Tibial nerve (tissue), 3 donors: ENCODE measurements around the gene CLPSL1.

Experiments used
- POLR2A ChIP-seq, 2 donors: fragments of 450-650 bp; IDR thresholded peaks; one replicate each; pipeline ENCODE4 v1.6.1; 2017; ENCODE audit warnings: antibody characterized with exemption in 2 of 2, mild to moderate bottlenecking in 2 of 2, moderate library complexity in 2 of 2
- TF ChIP-seq, protein P1 (sequence below), 5 experiments: fragments of 200-600 bp in 3 of 5; fragments of 450-650 bp in 2 of 5; sonication (generic) in 3 of 5; IDR thresholded peaks; one replicate each; pipeline ENCODE4 v1.5.1; 2016 to 2019; ENCODE audit warnings: antibody characterized with exemption in 5 of 5, mild to moderate bottlenecking in 3 of 5, moderate library complexity in 2 of 5

DNA sequence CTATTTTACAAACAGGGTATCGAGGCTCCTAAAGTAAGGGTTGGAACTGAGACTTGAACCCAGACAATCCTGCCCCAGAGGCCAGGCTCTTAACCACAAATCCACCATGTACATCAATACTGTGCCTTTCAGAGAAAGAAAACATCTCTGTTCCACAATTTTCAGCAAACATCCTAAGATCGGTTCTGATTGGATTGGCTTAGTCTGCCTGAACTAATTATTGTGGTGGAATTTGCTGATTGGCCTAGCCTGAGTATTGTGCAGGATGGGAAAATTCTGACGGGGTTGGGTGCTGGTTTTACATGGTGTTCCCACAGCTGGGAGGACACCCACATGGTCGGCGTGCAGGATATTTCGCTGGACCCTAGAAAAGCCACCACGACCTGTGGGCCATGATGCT is at the start of gene CLPSL1:
- no peak for TF ChIP-seq POLR2A (IDR thresholded peaks at IDR 0.05)
- TF ChIP-seq, protein P1, sequence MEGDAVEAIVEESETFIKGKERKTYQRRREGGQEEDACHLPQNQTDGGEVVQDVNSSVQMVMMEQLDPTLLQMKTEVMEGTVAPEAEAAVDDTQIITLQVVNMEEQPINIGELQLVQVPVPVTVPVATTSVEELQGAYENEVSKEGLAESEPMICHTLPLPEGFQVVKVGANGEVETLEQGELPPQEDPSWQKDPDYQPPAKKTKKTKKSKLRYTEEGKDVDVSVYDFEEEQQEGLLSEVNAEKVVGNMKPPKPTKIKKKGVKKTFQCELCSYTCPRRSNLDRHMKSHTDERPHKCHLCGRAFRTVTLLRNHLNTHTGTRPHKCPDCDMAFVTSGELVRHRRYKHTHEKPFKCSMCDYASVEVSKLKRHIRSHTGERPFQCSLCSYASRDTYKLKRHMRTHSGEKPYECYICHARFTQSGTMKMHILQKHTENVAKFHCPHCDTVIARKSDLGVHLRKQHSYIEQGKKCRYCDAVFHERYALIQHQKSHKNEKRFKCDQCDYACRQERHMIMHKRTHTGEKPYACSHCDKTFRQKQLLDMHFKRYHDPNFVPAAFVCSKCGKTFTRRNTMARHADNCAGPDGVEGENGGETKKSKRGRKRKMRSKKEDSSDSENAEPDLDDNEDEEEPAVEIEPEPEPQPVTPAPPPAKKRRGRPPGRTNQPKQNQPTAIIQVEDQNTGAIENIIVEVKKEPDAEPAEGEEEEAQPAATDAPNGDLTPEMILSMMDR (IDR thresholded peaks at IDR 0.05): no peak
